Endothelial cell (in vitro differentiated cells): Measurements from ENCODE around the gene ECM1. TPM values are rescaled to one million over a fixed set of nuclear protein-coding genes. Genes with fewer than 3 reads are reported as not detected.

Experiments used
- DNase-seq: peaks from one replicate; pipeline ENCODE4 v3.0.0; 2021; ENCODE audit warnings: low spot score
- H3K27ac Mint-ChIP-seq: one replicate; pipeline ENCODE4 v1.8.0; 2021; ENCODE audit warnings: mixed read lengths, inconsistent platforms; ENCODE audit not compliant: unreplicated experiment
- H3K27me3 Mint-ChIP-seq: one replicate; pipeline ENCODE4 v1.8.0; 2021; ENCODE audit warnings: mild to moderate bottlenecking, moderate library complexity, mixed read lengths, inconsistent platforms; ENCODE audit not compliant: unreplicated experiment
- H3K36me3 Mint-ChIP-seq: one replicate; pipeline ENCODE4 v1.8.0; 2021; ENCODE audit warnings: mild to moderate bottlenecking, low read depth, mixed read lengths, inconsistent platforms; ENCODE audit not compliant: unreplicated experiment
- H3K4me1 Mint-ChIP-seq: one replicate; pipeline ENCODE4 v1.8.0; 2021; ENCODE audit warnings: mild to moderate bottlenecking, mixed read lengths, inconsistent platforms; ENCODE audit not compliant: unreplicated experiment
- H3K4me3 Mint-ChIP-seq: one replicate; pipeline ENCODE4 v1.8.0; 2021; ENCODE audit warnings: mild to moderate bottlenecking, mixed read lengths, inconsistent platforms; ENCODE audit not compliant: unreplicated experiment
- H3K9me3 Mint-ChIP-seq: one replicate; pipeline ENCODE4 v1.8.0; 2021; ENCODE audit warnings: mixed read lengths, inconsistent platforms; ENCODE audit not compliant: unreplicated experiment
- CTCF ChIP-seq: fragments of 200-600 bp; sonication (generic); IDR thresholded peaks from one replicate; pipeline ENCODE4 v1.5.0; 2021; ENCODE audit warnings: antibody characterized with exemption; ENCODE audit not compliant: unreplicated experiment
- total RNA-seq: library from RNA; stranded (reverse); fragmentation: NEBNext Ultra II Directional; extraction: Animal tissue kit (Norgen Biotek cat#: 25700); gene quantifications from one replicate; pipeline ENCODE4 v1.2.1, GENCODE V29; 2021; ENCODE audit not compliant: unreplicated experiment

Gene ECM1
- total RNA-seq, 1 donor from 2014 or later, result 637 TPM

- no peak for DNase-seq
- no peak for TF ChIP-seq CTCF
- H3K36me3 Mint-ChIP-seq, result peaks cover 2% of the 10 kb centered on the region
- no peak overlapping the region for H3K4me3 Mint-ChIP-seq
- H3K4me1 Mint-ChIP-seq, result peaks cover 3% of the 10 kb centered on the region
- H3K9me3 Mint-ChIP-seq, result no peaks in the 10 kb centered on the region
- H3K27ac Mint-ChIP-seq, result no peak overlapping the region
- H3K27me3 Mint-ChIP-seq, result peaks cover 22% of the 10 kb centered on the region
These were observed 42.5 kb downstream of the ECM1 start for GRCh38 chr1:150550222-150551050.

DNA sequence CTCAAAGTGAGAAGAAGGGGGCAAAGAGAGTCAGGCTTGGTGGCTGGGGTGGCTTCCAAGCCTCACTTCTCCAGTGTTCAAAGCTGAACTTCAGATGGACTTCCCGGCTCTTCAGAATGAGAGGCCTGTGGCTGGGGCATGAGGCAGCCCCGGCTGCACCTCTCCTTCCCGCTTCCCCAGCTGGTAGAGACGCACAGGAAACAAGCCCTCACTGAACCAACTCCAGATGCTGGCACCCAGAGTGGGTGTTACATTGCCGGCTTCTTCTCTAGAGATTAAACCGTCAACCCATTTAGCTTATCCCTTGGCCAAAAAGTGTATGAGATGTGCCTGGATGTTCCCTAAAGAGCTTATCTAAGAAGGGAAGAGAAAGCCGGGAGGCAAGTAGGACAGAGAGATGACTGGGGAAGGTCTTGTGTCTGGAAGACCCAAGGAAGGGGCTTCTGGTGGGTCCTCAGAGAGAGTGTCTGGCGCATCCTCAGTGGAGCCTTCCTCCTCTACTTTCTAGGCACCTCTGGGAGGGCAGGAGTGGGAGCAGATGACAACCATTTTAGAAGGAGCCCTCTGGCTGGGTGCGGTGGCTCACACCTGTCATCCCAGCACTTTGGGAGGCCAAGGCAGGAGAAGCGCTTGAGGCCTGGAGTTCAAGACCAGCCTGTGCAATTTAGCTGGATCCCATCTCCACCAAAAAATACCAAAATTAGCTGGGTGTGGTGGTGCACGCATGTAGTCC is 43.3 kb downstream of the ECM1 start:
- H3K27ac Mint-ChIP-seq, result no peak overlapping the region
- peaks cover 5% of the 10 kb centered on the region for H3K36me3 Mint-ChIP-seq
- H3K4me3 Mint-ChIP-seq, result no peak overlapping the region
- no peak for DNase-seq
- TF ChIP-seq CTCF, result no peak
- peaks cover 3% of the 10 kb centered on the region for H3K4me1 Mint-ChIP-seq
- peaks cover 22% of the 10 kb centered on the region for H3K27me3 Mint-ChIP-seq
- no peaks in the 10 kb centered on the region for H3K9me3 Mint-ChIP-seq

DNA sequence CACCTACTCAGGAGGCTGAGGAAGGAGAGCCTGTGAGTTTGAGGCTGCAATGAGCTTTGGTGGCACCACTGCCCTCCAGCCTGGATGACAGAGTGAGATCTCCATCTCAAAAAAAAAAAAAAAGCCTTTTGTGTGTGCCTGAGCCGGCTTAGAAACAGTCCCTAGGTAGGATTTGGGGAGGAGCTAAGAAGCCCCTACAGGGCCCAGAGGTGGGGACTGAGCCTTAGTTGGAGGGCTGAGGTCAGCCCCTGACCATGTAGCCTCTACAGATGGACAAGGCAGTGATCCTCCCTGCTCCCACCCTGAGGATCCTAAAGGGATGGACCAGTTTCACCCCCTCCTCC is 43.8 kb downstream of the ECM1 start:
- Mint-ChIP-seq H3K27ac (no peak overlapping the region), H3K4me1 (peaks cover 3% of the 10 kb centered on the region)
- DNase-seq, result no peak

DNA sequence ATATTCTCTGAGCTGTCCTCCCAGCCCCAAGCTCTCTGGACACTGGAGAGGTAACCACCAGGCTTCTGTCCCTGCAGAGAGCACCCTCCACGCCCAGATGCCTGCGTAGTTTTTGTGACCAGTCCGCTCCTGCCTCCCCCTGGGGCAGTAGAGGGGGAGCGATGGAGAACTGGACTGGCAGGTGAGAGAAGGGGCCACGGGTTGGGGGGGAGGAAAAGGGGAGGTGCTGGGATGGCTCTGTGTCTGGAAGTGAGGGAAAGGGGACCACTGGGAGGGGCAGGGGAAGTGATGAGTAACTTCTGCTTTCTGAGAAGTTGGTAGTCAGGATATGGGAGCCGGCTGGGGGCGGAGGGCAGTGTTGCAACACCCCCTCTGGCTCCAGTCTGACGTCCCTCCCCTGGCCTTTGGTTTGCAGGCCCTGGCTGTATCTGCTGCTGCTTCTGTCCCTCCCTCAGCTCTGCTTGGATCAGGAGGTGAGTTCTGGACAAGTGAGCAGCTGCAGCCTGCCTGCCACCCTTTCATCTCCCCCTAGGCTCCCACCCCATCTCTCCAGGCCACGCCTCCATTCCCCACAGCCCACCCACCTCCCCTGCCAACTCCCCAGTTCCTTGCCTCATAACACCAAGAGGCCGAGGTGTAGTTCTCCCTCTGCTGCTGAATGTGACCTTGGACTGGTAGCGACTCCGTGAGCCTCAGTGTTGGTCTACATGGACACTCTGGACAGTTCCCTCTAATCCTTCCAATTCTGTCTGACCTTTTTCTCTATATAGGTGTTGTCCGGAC is 44.4 kb downstream of the ECM1 start:
- DNase-seq, result no peak
- TF ChIP-seq CTCF, result no peak
- H3K9me3 Mint-ChIP-seq, result no peaks in the 10 kb centered on the region
- H3K36me3 Mint-ChIP-seq, result peaks cover 5% of the 10 kb centered on the region
- peaks cover 3% of the 10 kb centered on the region for H3K4me1 Mint-ChIP-seq
- H3K27ac Mint-ChIP-seq, result no peak overlapping the region
- no peak overlapping the region for H3K4me3 Mint-ChIP-seq
- H3K27me3 Mint-ChIP-seq, result peaks cover 21% of the 10 kb centered on the region

More for the DNA sequence above, 43.8 kb downstream of the ECM1 start:
- Mint-ChIP-seq H3K4me3 (no peak overlapping the region), H3K36me3 (peaks cover 5% of the 10 kb centered on the region), H3K27me3 (peaks cover 20% of the 10 kb centered on the region), H3K9me3 (no peaks in the 10 kb centered on the region)
- TF ChIP-seq CTCF, result no peak
